GM18868 (cell line): Measurements from ENCODE around the gene CACNA1E.
"Not testable (repeated sequence)": the region's sequence is repeated elsewhere in the genome, so short reads cannot be mapped to it uniquely, and the experiment has no call there.

Source experiments
- ATAC-seq: cut with Tn5 transposase; IDR thresholded peaks from one replicate; pipeline ENCODE4 v1.9.1; 2021; ENCODE audit warnings: mild to moderate bottlenecking, moderate library complexity; ENCODE audit not compliant: unreplicated experiment

The CACNA1E gene

DNA sequence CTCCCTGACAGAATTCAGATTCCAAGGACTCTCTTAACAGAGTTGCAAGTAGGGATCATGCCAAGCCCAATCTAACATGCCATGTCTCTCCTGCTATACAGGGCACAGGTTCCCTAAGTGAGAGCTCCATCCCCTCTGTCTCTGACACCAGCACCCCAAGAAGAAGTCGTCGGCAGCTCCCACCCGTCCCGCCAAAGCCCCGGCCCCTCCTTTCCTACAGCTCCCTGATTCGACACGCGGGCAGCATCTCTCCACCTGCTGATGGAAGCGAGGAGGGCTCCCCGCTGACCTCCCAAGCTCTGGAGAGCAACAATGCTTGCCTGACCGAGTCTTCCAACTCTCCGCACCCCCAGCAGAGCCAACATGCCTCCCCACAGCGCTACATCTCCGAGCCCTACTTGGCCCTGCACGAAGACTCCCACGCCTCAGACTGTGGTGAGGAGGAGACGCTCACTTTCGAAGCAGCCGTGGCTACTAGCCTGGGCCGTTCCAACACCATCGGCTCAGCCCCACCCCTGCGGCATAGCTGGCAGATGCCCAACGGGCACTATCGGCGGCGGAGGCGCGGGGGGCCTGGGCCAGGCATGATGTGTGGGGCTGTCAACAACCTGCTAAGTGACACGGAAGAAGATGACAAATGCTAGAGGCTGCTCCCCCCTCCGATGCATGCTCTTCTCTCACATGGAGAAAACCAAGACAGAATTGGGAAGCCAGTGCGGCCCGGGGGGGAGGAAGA is 315.0 kb downstream of the CACNA1E start:
- no peak for ATAC-seq

DNA sequence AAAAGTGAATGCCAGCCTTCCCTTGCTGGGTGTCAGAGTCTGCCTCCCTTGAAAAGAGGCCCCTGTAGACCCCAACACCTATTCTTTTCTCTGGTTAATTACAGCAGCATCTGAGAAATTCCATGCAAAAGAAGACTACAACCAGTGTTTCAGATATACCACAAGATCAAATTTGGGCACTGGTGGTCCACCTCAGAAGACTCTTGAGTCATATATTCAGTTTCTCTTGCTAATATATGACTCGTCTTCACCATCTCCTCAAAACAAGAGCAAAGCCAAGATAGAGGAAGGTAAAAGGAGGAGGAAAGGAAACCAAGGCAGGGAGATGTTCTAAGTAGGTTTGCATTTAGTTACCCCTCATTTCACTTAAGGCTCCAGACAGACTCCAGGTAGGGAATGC is 318.3 kb downstream of the CACNA1E start:
- peak; percentile 65 for ATAC-seq

DNA sequence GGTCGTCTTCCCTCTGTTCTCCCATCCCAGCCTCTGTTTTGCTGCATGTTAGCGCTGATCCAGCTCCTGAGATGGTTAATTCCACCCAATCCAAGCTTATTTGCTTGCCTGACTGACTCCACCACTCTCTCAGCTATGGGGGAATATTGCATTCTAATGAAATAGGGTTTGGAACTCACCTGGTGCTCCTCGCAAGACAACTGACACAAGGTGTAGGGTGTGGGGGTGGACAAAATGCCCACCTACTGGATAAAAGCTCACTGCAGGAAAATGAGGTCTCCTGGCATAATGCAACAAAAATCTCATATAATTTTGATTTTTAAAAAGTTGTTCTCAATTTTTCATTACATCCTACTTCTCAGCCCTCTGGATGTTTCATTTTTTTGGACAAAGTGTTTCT is 319.1 kb downstream of the CACNA1E start:
- ATAC-seq, result no peak

- ATAC-seq, result no peak
These were observed 320.1 kb downstream of the CACNA1E start for GRCh38 chr1:181803421-181803820.

DNA sequence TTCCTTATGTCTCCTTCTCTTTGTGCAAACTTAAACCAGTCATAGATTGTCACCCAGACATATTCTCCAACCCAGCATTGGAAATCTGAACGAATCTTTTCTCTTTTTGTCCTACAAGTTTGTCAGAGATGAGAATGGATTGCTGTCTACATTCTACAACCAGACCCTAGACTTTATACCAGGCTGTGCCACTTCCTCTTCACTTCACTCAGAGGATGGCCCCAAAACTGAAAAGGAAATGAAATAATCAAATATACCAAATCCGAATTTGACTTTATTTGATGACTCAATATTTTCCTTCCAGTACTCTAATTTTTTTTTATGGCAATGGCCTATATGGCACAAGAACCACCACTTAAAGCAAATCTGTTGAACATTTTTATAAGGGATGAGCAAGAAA is 321.7 kb downstream of the CACNA1E start:
- no peak for ATAC-seq

DNA sequence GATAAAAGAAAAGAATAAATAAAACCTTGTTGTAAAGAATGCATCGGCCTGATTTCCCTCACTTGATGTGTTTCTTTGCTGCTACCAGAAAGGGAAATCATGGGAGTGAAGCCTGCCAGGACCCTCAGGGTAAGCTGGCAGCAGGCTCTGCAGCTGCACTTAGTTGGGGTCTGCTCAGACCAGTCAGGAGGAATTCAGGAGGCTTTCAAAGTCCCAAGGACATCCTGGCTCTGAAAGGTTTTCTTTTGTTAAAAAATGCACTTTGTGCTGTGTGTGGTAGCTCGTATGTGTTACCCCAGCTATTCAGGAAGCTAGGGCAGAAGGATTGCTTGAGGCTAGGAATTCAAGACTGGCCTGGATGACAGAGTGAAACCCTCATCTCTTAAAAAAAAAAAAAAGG is 323.4 kb downstream of the CACNA1E start:
- ATAC-seq, result no peak

- ATAC-seq, result no peak
These were observed 323.9 kb downstream of the CACNA1E start for GRCh38 chr1:181807251-181807650.

- ATAC-seq, result no peak
These were observed 326.8 kb downstream of the CACNA1E start for GRCh38 chr1:181809991-181810545.

GRCh38 chr1:181812208-181812607 is 328.9 kb downstream of the CACNA1E start:
- ATAC-seq, result no peak

DNA sequence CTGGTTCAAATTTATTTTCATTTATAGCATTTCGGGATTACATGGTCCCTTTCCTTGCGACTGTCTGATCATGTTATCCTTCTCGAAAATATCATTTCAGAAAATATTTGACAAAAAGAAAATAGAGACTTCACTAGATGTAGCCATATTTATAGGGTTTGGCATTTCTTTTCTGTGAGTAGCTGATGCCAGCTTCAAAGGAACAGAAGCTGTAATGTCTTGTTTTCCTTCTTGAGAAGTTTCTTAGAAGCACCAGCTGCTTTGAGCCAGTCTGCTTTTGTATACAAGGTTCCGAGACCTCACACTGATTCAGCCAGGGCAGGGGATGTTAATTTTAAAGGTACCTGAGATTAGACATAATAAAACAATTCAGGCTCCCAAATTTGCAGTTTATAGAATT is 329.9 kb downstream of the CACNA1E start:
- no peak for ATAC-seq

- no peak for ATAC-seq
These were observed 333.3 kb downstream of the CACNA1E start for GRCh38 chr1:181816608-181817007.

- ATAC-seq, result no peak
These were observed 333.8 kb downstream of the CACNA1E start for GRCh38 chr1:181817091-181817490.

DNA sequence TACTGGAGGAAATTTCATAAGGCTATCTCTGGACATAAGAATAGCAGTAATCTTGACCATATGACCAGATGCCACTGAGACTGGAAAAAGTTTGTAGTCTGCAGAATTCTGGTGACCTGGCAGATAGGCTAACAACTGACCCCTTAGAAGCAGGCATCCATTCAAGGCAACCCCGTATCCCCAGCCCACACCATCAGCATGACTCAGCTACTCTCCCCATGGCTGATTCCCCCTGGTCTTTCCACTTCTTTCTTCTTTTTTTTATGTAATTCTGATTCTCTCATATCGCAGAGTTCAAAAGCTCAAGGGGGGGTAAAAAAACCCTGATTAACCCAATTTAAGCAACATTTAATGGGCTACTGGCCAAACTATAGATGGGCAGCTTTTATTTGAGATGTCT is 335.1 kb downstream of the CACNA1E start:
- ATAC-seq, result no peak

DNA sequence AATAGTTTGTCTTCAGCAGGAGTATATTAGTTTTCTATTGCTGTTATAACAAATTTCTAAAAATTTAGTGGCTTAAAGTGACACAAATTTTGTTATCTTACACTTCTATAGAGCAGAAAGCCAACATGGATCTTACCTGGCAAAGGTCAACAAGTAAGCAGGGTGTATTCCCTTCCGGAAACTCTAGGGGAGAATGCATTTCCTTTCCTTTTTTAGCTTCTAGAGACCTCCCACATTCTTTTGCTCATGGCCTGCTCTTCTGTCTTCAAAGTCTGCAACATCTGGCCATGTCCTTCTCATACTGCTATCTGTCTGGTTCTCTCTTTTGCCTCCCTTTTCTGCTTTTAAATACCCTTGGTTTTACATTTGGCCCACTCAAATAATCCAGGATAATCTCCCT is 335.6 kb downstream of the CACNA1E start:
- ATAC-seq, result no peak

GRCh38 chr1:181821701-181822100 is 338.4 kb downstream of the CACNA1E start:
- ATAC-seq, result no peak

- ATAC-seq, result not testable (repeated sequence)
These were observed 349.0 kb downstream of the CACNA1E start for GRCh38 chr1:181832173-181832880.

GRCh38 chr1:181846001-181846645 is 362.8 kb downstream of the CACNA1E start:
- ATAC-seq, result no peak

DNA sequence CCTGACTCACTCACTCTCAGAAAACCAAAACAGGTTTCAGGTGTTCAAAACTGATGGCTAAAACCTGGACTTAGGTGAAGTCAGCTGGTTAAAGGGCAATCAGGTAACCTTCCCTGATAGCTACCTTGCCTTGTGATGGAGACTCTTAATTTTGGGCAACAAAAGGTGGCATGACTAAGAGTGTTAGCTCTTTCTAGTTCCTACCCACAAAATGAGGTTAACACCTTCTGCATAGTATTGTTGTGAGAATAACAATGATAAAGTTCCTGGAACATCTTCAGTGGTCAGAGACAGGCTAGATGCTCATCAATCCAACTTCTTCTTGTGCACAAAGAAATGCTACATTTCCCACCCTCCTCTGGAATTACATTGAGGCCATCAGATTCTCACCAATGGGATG is 363.4 kb downstream of the CACNA1E start:
- ATAC-seq, result no peak

- no peak for ATAC-seq
These were observed 365.8 kb downstream of the CACNA1E start for GRCh38 chr1:181849071-181849470.

- not testable (repeated sequence) for ATAC-seq
These were observed 370.9 kb downstream of the CACNA1E start for GRCh38 chr1:181854212-181854611.

GRCh38 chr1:181855380-181855779 is 372.1 kb downstream of the CACNA1E start:
- no peak for ATAC-seq
